HepG2 (cell line): Measurements from ENCODE around the gene IL1RAPL1.

Experiments used
- AGO1 ChIP-seq: fragments of 200-400 bp; formaldehyde crosslinking; IDR thresholded peaks from 2 replicates; pipeline ENCODE4 v1.6.1; 2017; ENCODE audit warnings: mild to moderate bottlenecking, low read depth, low read length, moderate library complexity; ENCODE audit not compliant: poor library complexity, severe bottlenecking
- CAMTA2 ChIP-seq: sonication (generic); formaldehyde crosslinking; IDR thresholded peaks from 2 replicates; pipeline ENCODE4 v1.4.0; 2020; ENCODE audit warnings: mild to moderate bottlenecking, missing genetic modification reagents, borderline replicate concordance
- ELF1 ChIP-seq: sonication (generic); formaldehyde crosslinking; IDR thresholded peaks from 2 replicates; pipeline ENCODE4 v1.4.0; 2020; ENCODE audit warnings: missing genetic modification reagents
- FOXO4 ChIP-seq: sonication (generic); formaldehyde crosslinking; conservative IDR thresholded peaks from 2 replicates; pipeline ENCODE4 v1.8.1; 2023; ENCODE audit warnings: missing genetic modification reagents
- FOXP1 ChIP-seq, 2 experiments: fragments of 450-650 bp in 1 of 2; IDR thresholded peaks; 2 replicates each; pipeline ENCODE4 v1.6.1; 2017 to 2018; ENCODE audit warnings: antibody characterized with exemption in 1 of 2
- PBX2 ChIP-seq: IDR thresholded peaks from 2 replicates; pipeline ENCODE4 v1.6.1; 2016; ENCODE audit warnings: control low read depth
- SETDB1 ChIP-seq: sonication (generic); formaldehyde crosslinking; IDR thresholded peaks from 2 replicates; pipeline ENCODE4 v1.5.1; 2020; ENCODE audit warnings: missing genetic modification reagents, mild to moderate bottlenecking, borderline replicate concordance
- SMARCE1 ChIP-seq: fragments of 450-650 bp; IDR thresholded peaks from 2 replicates; pipeline ENCODE4 v1.6.1; 2017; ENCODE audit warnings: borderline replicate concordance
- ZNF12 ChIP-seq: sonication (generic); formaldehyde crosslinking; IDR thresholded peaks from 2 replicates; pipeline ENCODE4 v1.5.0; 2020; ENCODE audit warnings: missing genetic modification reagents
- TF ChIP-seq, protein P1 (sequence below): sonication (generic); formaldehyde crosslinking; IDR thresholded peaks from 2 replicates; pipeline ENCODE4 v1.5.0; 2020; ENCODE audit warnings: mild to moderate bottlenecking, missing genetic modification reagents, moderate library complexity

DNA sequence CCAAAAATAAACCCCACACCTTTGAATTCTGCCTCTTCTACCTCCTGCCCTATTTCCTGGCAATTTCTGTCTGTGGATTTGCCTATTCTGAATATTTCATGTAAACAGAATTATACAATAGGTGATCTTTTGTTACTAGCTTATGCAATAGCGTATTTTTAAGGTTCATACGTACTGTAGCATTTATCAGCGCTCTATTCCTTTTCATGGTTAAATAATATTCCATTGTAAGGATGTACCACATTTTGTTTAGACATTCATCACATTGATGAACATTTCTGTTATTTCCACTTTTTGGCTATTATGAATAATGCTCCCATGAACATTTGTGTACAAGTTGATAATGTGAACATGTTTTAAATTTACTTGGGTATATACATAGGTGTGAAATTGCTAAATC is 847.7 kb downstream of the IL1RAPL1 start:
- TF ChIP-seq FOXO4 (no peak), FOXP1 (IDR thresholded peaks at IDR 0.05) (no peak), FOXP1 (CRISPR knock-in tag; IDR thresholded peaks at IDR 0.05) (no peak), ZNF12 (CRISPR knock-in tag) (no peak), SETDB1 (no peak), SMARCE1 (no peak), PBX2 (CRISPR knock-in tag) (no peak), AGO1 (no peak), CAMTA2 (CRISPR knock-in tag) (no peak), ELF1 (CRISPR knock-in tag) (no peak)
- TF ChIP-seq, protein P1, sequence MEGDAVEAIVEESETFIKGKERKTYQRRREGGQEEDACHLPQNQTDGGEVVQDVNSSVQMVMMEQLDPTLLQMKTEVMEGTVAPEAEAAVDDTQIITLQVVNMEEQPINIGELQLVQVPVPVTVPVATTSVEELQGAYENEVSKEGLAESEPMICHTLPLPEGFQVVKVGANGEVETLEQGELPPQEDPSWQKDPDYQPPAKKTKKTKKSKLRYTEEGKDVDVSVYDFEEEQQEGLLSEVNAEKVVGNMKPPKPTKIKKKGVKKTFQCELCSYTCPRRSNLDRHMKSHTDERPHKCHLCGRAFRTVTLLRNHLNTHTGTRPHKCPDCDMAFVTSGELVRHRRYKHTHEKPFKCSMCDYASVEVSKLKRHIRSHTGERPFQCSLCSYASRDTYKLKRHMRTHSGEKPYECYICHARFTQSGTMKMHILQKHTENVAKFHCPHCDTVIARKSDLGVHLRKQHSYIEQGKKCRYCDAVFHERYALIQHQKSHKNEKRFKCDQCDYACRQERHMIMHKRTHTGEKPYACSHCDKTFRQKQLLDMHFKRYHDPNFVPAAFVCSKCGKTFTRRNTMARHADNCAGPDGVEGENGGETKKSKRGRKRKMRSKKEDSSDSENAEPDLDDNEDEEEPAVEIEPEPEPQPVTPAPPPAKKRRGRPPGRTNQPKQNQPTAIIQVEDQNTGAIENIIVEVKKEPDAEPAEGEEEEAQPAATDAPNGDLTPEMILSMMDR: no peak
